Measurements from ENCODE around the gene MARVELD2. TPM values are rescaled to one million over a fixed set of nuclear protein-coding genes. Genes with fewer than 3 reads are reported as not detected.

The MARVELD2 gene
- total and polyA plus RNA-seq, 10 donors: 0.02 to 1.9 (median 0.83) TPM

- 48 to 68% (median 52%) methylated on average over 7 of the region's 7 CpGs for WGBS, 5 donors
- Histone ChIP-seq H3K27me3 (replicated peaks in 1 of 7) (peaks cover 0 to 29% (median 0%) of the 10 kb centered on the region in 7 donors), H3K9me3 (no peaks in the 10 kb centered on the region), H3K4me3 (no peak overlapping the region), H3K4me1 (peaks cover 0 to 8% (median 0%) of the 10 kb centered on the region in 6 donors), H3K36me3 (no peaks in the 10 kb centered on the region), H3K27ac (no peak overlapping the region)
- intact Hi-C loops (cut with DNase I; ENCODE audit: low total_unique reads): no loop called here
- TF ChIP-seq CTCF (IDR thresholded peaks at IDR 0.05 in 8 of 11, conservative IDR thresholded peaks at IDR 0.05 in 3 of 11): no peak
- no peak for TF ChIP-seq POLR2AphosphoS5 (IDR thresholded peaks at IDR 0.05)
- no peak for TF ChIP-seq POLR2A (IDR thresholded peaks at IDR 0.05)
- DNase-seq: no peak
These were observed 70.0 kb downstream of the MARVELD2 start for GRCh38 chr5:69484891-69485290.

DNA sequence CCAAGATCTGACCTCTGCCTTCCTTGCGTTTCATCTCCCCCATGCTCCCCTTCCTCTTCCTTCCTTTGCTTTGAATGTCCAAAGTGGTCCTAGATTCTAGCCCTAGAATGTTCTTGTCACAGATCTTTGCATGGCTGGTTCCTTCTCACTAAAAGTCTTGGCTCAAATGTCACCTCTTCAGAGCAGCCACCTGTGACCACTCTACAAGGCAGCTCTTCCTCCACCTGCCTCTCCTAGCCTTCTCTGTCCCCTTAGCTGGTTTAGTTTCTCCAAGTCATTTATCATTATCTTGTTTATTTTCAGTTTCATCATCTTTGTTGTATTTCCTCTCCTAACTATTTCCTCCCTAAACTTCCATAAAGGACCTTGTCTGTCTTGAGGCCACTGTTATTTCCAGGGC lies 70.6 kb downstream of the MARVELD2 start:
- 51 to 82% (median 61%) methylated on average over 1 of the region's 1 CpG for WGBS, 5 donors
- Histone ChIP-seq H3K27me3 (replicated peaks in 1 of 7) (peaks cover 0 to 30% (median 0%) of the 10 kb centered on the region in 7 donors), H3K27ac (no peak overlapping the region), H3K4me1 (peaks cover 0 to 8% (median 0%) of the 10 kb centered on the region in 6 donors), H3K4me3 (no peak overlapping the region), H3K36me3 (no peaks in the 10 kb centered on the region), H3K9me3 (no peaks in the 10 kb centered on the region)
- DNase-seq: no peak
- TF ChIP-seq POLR2A (IDR thresholded peaks at IDR 0.05): no peak
- TF ChIP-seq POLR2AphosphoS5 (IDR thresholded peaks at IDR 0.05): no peak
- no peak for TF ChIP-seq CTCF (IDR thresholded peaks at IDR 0.05 in 8 of 11, conservative IDR thresholded peaks at IDR 0.05 in 3 of 11)
- intact Hi-C loops (cut with DNase I; ENCODE audit: low total_unique reads): no loop called here

DNA sequence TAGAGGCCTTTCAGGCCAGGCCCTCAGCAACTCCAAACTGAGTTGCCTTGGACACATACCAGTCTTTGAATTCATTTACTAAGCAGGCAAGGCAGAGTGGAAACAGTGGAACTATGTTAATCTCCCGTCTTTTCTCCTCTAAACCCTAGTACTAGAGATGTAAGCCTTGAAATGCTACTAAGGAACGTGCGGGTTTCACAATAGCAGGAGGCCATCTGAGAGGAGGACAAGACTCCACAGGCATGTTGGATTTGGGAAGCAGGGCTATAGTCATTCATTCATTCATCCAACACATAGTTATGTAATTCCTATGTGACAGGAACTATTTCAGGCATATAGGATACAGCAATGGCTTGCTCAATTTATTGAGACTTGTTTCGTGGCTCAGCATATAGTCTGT lies 74.3 kb downstream of the MARVELD2 start:
- no peaks in the 10 kb centered on the region for H3K36me3 ChIP-seq
- peaks cover 14 to 35% (median 24%) of the 10 kb centered on the region in 6 donors for H3K4me1 ChIP-seq
- WGBS, 5 donors: 52 to 87% (median 78%) methylated on average over 4 of the region's 4 CpGs
- DNase-seq: no peak
- TF ChIP-seq POLR2AphosphoS5 (IDR thresholded peaks at IDR 0.05) (no peak), CTCF (IDR thresholded peaks at IDR 0.05 in 8 of 11, conservative IDR thresholded peaks at IDR 0.05 in 3 of 11) (no peak), POLR2A (IDR thresholded peaks at IDR 0.05) (no peak)
- no peak overlapping the region for H3K27ac ChIP-seq
- H3K27me3 ChIP-seq (replicated peaks in 1 of 7): peaks cover 0 to 62% (median 27%) of the 10 kb centered on the region in 7 donors
- H3K9me3 ChIP-seq: no peaks in the 10 kb centered on the region
- intact Hi-C loops (cut with DNase I; ENCODE audit: low total_unique reads): no loop called here
- H3K4me3 ChIP-seq: no peak overlapping the region

DNA sequence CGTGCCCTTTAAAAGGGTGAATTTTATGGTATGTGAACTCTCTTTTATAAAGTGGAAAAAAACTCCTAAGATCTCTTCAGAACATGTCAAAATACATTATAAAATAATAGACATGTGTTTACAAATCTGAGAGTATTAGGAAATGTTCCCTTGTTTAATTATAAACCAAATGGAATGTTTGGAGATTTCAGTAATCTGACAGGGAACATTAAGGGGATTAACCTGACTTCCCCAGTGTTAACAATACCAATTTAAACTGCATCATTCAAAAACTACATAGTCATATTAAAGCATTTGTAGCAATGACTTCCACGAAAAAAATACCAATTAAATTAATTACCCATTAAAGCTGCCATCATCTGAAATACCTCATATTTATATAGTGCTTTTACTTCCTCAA lies 76.1 kb downstream of the MARVELD2 start:
- no peaks in the 10 kb centered on the region for H3K36me3 ChIP-seq
- 73 to 81% (median 76%) methylated on average over 2 of the region's 2 CpGs for WGBS, 5 donors
- no peak for TF ChIP-seq POLR2A (IDR thresholded peaks at IDR 0.05)
- no peak for TF ChIP-seq CTCF (IDR thresholded peaks at IDR 0.05 in 8 of 11, conservative IDR thresholded peaks at IDR 0.05 in 3 of 11)
- DNase-seq: no peak
- H3K27me3 ChIP-seq (replicated peaks in 1 of 7): peaks cover 0 to 78% (median 32%) of the 10 kb centered on the region in 7 donors
- H3K4me3 ChIP-seq: no peak overlapping the region
- no peak overlapping the region for H3K27ac ChIP-seq
- peaks cover 14 to 33% (median 25%) of the 10 kb centered on the region in 6 donors for H3K4me1 ChIP-seq
- no peaks in the 10 kb centered on the region for H3K9me3 ChIP-seq
- intact Hi-C loops (cut with DNase I; ENCODE audit: low total_unique reads): no loop called here

All from spleen (tissue), 11 donors.